SK-N-SH treated with all-trans-retinoic acid at 6 μM for 48 hours (cell line): ENCODE results near the gene RFNG.

Experiments
- ATAC-seq: fragments of 200-7000 bp; cut with Tn5 transposase; 3 replicates; pipeline ENCODE4 v1.9.1; 2020; ENCODE audit warnings: mild to moderate bottlenecking, moderate library complexity
- ARNTL ChIP-seq: fragments of 450-650 bp; formaldehyde crosslinking; IDR thresholded peaks from 2 replicates; pipeline ENCODE4 v1.5.0; 2020; ENCODE audit warnings: low read depth, mild to moderate bottlenecking, moderate library complexity, borderline replicate concordance
- BACH2 ChIP-seq: fragments of 250-450 bp; sonication (Bioruptor Pico); IDR thresholded peaks from 2 replicates; pipeline ENCODE4 v1.9.0; 2021; ENCODE audit warnings: mild to moderate bottlenecking, borderline replicate concordance
- ESRRG ChIP-seq: fragments of 250-450 bp; sonication (Bioruptor Pico); IDR thresholded peaks from 2 replicates; pipeline ENCODE4 v1.6.1; 2021; ENCODE audit warnings: mild to moderate bottlenecking
- GLIS3 ChIP-seq: fragments of 250-450 bp; sonication (Bioruptor Pico); IDR thresholded peaks from 2 replicates; pipeline ENCODE4 v1.5.0; 2020; ENCODE audit warnings: mild to moderate bottlenecking, moderate library complexity
- ISL1 ChIP-seq: fragments of 250-450 bp; sonication (Bioruptor Pico); IDR thresholded peaks from 2 replicates; pipeline ENCODE4 v2.1.2; 2022; ENCODE audit warnings: mild to moderate bottlenecking, moderate library complexity
- OSR1 ChIP-seq: fragments of 250-450 bp; sonication (Bioruptor Pico); IDR thresholded peaks from 2 replicates; pipeline ENCODE4 v1.8.0; 2022; ENCODE audit warnings: moderate library complexity, mild to moderate bottlenecking, inconsistent platforms
- RARB ChIP-seq: fragments of 250-450 bp; sonication (Bioruptor Pico); IDR thresholded peaks from 2 replicates; pipeline ENCODE4 v1.8.0; 2021; ENCODE audit warnings: mild to moderate bottlenecking, moderate library complexity
- SNAI2 ChIP-seq: fragments of 250-450 bp; sonication (Bioruptor Pico); IDR thresholded peaks from 2 replicates; pipeline ENCODE4 v1.5.0; 2020; ENCODE audit warnings: mild to moderate bottlenecking, moderate library complexity
- TCF4 ChIP-seq: fragments of 250-450 bp; sonication (Bioruptor Pico); IDR thresholded peaks from 2 replicates; pipeline ENCODE4 v1.8.0; 2021; ENCODE audit warnings: mild to moderate bottlenecking, moderate library complexity, borderline replicate concordance
- TOX ChIP-seq: fragments of 250-450 bp; sonication (Bioruptor Pico); IDR thresholded peaks from 2 replicates; pipeline ENCODE4 v1.8.0; 2021; ENCODE audit warnings: mild to moderate bottlenecking, moderate library complexity, borderline replicate concordance
- ZFP3 ChIP-seq: fragments of 250-450 bp; sonication (Bioruptor Pico); IDR thresholded peaks from 2 replicates; pipeline ENCODE4 v1.5.0; 2020; ENCODE audit warnings: mild to moderate bottlenecking, moderate library complexity
- ZFP30 ChIP-seq: fragments of 450-650 bp; formaldehyde crosslinking; IDR thresholded peaks from 2 replicates; pipeline ENCODE4 v1.5.0; 2022; ENCODE audit warnings: mild to moderate bottlenecking, moderate library complexity
- ZNF565 ChIP-seq: fragments of 450-650 bp; formaldehyde crosslinking; conservative IDR thresholded peaks from 2 replicates; pipeline ENCODE4 v1.5.0; 2020; ENCODE audit warnings: low read depth, mild to moderate bottlenecking, moderate library complexity
- ZNF70 ChIP-seq: fragments of 450-650 bp; formaldehyde crosslinking; IDR thresholded peaks from 2 replicates; pipeline ENCODE4 v1.5.0; 2020; ENCODE audit warnings: mild to moderate bottlenecking, moderate library complexity
- ZNF8 ChIP-seq: fragments of 450-650 bp; formaldehyde crosslinking; IDR thresholded peaks from 2 replicates; pipeline ENCODE4 v1.5.0; 2020; ENCODE audit warnings: mild to moderate bottlenecking, moderate library complexity
- TF ChIP-seq, protein P1 (sequence below): fragments of 250-450 bp; sonication (Bioruptor Pico); IDR thresholded peaks from 2 replicates; pipeline ENCODE4 v1.5.0; 2020; ENCODE audit warnings: mild to moderate bottlenecking, moderate library complexity
- TF ChIP-seq, protein P2 (sequence below): fragments of 250-450 bp; sonication (Bioruptor Pico); IDR thresholded peaks from 2 replicates; pipeline ENCODE4 v1.5.1; 2021; ENCODE audit warnings: mild to moderate bottlenecking, moderate library complexity
- TF ChIP-seq, protein P3 (sequence below): fragments of 250-450 bp; sonication (Bioruptor Pico); IDR thresholded peaks from 2 replicates; pipeline ENCODE4 v1.8.0; 2021; ENCODE audit warnings: low read depth, mild to moderate bottlenecking, moderate library complexity, borderline replicate concordance
- TF ChIP-seq, protein P4 (sequence below): fragments of 250-450 bp; sonication (Bioruptor Pico); IDR thresholded peaks from 2 replicates; pipeline ENCODE4 v1.8.0; 2020; ENCODE audit warnings: mild to moderate bottlenecking, moderate library complexity, borderline replicate concordance
- TF ChIP-seq, protein P5 (sequence below): fragments of 250-450 bp; sonication (Bioruptor Pico); IDR thresholded peaks from 2 replicates; pipeline ENCODE4 v1.5.1; 2020; ENCODE audit warnings: low read depth, mild to moderate bottlenecking, moderate library complexity

RFNG gene

DNA sequence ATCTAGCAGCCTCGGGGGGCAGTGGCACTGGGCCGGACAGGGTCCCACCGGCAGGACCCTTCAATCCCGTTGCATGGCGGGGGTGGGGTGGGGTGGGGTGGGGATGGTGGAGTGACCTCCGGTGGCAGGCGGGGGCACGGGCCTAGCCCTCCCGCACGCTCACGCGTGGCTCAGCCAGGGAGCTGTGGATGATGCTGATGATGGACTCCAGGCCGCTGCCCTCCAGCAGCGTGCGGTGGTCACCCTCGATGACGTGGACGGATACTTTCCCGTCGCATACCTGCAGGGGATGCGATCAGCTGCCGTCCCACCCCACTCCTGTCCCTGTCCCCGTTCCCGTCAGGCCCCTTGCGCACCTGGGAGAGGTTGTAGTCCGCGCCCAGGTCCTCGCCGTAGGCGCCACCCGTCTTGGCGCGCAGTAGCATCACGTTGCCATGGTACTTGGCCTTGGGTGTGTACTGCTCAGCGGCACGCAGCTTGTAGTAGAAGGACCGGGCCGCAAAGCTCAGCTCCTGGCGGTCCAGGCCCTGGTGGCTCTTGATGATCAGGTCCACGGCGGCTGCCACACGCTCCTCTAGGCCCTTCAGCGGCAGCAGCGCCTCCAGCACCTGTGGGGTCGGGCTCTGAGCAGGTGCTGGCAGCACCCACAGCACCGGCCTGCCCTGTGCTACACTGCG, 27.5 kb upstream of the RFNG start:
- ATAC-seq, result no peak
- TF ChIP-seq, protein P1, sequence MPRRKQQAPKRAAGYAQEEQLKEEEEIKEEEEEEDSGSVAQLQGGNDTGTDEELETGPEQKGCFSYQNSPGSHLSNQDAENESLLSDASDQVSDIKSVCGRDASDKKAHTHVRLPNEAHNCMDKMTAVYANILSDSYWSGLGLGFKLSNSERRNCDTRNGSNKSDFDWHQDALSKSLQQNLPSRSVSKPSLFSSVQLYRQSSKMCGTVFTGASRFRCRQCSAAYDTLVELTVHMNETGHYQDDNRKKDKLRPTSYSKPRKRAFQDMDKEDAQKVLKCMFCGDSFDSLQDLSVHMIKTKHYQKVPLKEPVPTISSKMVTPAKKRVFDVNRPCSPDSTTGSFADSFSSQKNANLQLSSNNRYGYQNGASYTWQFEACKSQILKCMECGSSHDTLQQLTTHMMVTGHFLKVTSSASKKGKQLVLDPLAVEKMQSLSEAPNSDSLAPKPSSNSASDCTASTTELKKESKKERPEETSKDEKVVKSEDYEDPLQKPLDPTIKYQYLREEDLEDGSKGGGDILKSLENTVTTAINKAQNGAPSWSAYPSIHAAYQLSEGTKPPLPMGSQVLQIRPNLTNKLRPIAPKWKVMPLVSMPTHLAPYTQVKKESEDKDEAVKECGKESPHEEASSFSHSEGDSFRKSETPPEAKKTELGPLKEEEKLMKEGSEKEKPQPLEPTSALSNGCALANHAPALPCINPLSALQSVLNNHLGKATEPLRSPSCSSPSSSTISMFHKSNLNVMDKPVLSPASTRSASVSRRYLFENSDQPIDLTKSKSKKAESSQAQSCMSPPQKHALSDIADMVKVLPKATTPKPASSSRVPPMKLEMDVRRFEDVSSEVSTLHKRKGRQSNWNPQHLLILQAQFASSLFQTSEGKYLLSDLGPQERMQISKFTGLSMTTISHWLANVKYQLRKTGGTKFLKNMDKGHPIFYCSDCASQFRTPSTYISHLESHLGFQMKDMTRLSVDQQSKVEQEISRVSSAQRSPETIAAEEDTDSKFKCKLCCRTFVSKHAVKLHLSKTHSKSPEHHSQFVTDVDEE (CRISPR knock-in tag), result no peak
- TF ChIP-seq BACH2 (CRISPR knock-in tag), result no peak
- TF ChIP-seq, protein P2, sequence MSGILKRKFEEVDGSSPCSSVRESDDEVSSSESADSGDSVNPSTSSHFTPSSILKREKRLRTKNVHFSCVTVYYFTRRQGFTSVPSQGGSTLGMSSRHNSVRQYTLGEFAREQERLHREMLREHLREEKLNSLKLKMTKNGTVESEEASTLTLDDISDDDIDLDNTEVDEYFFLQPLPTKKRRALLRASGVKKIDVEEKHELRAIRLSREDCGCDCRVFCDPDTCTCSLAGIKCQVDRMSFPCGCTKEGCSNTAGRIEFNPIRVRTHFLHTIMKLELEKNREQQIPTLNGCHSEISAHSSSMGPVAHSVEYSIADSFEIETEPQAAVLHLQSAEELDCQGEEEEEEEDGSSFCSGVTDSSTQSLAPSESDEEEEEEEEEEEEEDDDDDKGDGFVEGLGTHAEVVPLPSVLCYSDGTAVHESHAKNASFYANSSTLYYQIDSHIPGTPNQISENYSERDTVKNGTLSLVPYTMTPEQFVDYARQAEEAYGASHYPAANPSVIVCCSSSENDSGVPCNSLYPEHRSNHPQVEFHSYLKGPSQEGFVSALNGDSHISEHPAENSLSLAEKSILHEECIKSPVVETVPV (CRISPR knock-in tag), result no peak
- TF ChIP-seq, protein P3, sequence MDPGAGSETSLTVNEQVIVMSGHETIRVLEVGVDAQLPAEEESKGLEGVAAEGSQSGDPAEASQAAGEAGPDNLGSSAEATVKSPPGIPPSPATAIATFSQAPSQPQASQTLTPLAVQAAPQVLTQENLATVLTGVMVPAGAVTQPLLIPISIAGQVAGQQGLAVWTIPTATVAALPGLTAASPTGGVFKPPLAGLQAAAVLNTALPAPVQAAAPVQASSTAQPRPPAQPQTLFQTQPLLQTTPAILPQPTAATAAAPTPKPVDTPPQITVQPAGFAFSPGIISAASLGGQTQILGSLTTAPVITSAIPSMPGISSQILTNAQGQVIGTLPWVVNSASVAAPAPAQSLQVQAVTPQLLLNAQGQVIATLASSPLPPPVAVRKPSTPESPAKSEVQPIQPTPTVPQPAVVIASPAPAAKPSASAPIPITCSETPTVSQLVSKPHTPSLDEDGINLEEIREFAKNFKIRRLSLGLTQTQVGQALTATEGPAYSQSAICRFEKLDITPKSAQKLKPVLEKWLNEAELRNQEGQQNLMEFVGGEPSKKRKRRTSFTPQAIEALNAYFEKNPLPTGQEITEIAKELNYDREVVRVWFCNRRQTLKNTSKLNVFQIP (CRISPR knock-in tag), result no peak
- TF ChIP-seq ARNTL, result no peak
- no peak for TF ChIP-seq ZNF8 (CRISPR knock-in tag)
- TF ChIP-seq, all 23 proteins: peak for 0

DNA sequence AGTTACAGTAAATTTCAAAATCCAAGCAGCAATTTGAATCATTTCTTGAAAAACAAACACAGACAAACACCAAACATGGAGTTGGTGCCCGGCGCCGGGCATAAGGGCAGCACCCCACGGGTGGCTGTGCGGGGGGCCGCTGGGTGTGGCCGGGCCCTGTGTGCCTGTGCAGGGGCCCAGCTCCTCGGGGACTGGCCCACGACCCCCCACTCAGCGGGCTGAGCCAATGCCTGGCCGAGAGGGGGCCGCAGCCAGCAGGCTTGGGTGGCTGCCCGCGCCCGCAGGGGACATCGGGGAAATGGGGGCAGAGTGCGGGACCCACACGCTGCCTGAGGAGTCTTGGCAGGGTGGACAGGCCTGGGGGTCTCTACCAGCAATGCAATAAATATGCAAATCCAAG, 26.8 kb upstream of the RFNG start:
- TF ChIP-seq ZFP30, result no peak
- no peak for TF ChIP-seq SNAI2 (CRISPR knock-in tag)
- TF ChIP-seq RARB (CRISPR knock-in tag), result no peak
- TF ChIP-seq ZNF565, result no peak
- TF ChIP-seq GLIS3, result no peak
- no peak for TF ChIP-seq ZFP3 (CRISPR knock-in tag)
- TF ChIP-seq ESRRG (CRISPR knock-in tag), result no peak
- TF ChIP-seq, protein P4, sequence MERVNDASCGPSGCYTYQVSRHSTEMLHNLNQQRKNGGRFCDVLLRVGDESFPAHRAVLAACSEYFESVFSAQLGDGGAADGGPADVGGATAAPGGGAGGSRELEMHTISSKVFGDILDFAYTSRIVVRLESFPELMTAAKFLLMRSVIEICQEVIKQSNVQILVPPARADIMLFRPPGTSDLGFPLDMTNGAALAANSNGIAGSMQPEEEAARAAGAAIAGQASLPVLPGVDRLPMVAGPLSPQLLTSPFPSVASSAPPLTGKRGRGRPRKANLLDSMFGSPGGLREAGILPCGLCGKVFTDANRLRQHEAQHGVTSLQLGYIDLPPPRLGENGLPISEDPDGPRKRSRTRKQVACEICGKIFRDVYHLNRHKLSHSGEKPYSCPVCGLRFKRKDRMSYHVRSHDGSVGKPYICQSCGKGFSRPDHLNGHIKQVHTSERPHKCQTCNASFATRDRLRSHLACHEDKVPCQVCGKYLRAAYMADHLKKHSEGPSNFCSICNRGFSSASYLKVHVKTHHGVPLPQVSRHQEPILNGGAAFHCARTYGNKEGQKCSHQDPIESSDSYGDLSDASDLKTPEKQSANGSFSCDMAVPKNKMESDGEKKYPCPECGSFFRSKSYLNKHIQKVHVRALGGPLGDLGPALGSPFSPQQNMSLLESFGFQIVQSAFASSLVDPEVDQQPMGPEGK (CRISPR knock-in tag), result no peak
- no peak for TF ChIP-seq ZNF70 (CRISPR knock-in tag)
- no peak for TF ChIP-seq ISL1
- TF ChIP-seq OSR1, result no peak
- no peak for TF ChIP-seq ARNTL
- TF ChIP-seq, protein P3 (CRISPR knock-in tag), result no peak
- TF ChIP-seq, protein P2 (CRISPR knock-in tag), result no peak
- TF ChIP-seq, protein P1 (CRISPR knock-in tag), result no peak
- no peak for TF ChIP-seq TCF4 (CRISPR knock-in tag)
- TF ChIP-seq, protein P5, sequence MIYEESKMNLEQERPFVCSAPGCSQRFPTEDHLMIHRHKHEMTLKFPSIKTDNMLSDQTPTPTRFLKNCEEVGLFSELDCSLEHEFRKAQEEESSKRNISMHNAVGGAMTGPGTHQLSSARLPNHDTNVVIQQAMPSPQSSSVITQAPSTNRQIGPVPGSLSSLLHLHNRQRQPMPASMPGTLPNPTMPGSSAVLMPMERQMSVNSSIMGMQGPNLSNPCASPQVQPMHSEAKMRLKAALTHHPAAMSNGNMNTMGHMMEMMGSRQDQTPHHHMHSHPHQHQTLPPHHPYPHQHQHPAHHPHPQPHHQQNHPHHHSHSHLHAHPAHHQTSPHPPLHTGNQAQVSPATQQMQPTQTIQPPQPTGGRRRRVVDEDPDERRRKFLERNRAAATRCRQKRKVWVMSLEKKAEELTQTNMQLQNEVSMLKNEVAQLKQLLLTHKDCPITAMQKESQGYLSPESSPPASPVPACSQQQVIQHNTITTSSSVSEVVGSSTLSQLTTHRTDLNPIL (CRISPR knock-in tag), result no peak
- TF ChIP-seq ZNF8 (CRISPR knock-in tag), result no peak
- no peak for TF ChIP-seq TOX (CRISPR knock-in tag)
- no peak for ATAC-seq
